ENCODE measurements around the gene PPP1R7.

Gene PPP1R7

GRCh38 chr2:241129086-241129871, 21.0 kb upstream of the PPP1R7 start:
- no peak overlapping the region for H3K4me3 ChIP-seq (ENCODE audit: low read length)
- TF ChIP-seq CTCF (conservative IDR thresholded peaks at IDR 0.05; ENCODE audit: low read length) = no peak
- no peak for DNase-seq (ENCODE audit: low read depth)

GRCh38 chr2:241130316-241130715, 20.0 kb upstream of the PPP1R7 start:
- no peak for DNase-seq (ENCODE audit: low read depth)
- H3K4me3 ChIP-seq (ENCODE audit: low read length) = no peak overlapping the region
- no peak for TF ChIP-seq CTCF (conservative IDR thresholded peaks at IDR 0.05; ENCODE audit: low read length)

GRCh38 chr2:241131531-241131930, 18.7 kb upstream of the PPP1R7 start:
- TF ChIP-seq CTCF (conservative IDR thresholded peaks at IDR 0.05; ENCODE audit: low read length) = no peak
- no peak for DNase-seq (ENCODE audit: low read depth)
- no peak overlapping the region for H3K4me3 ChIP-seq (ENCODE audit: low read length)

- no peak for TF ChIP-seq CTCF (conservative IDR thresholded peaks at IDR 0.05; ENCODE audit: low read length)
These were observed 17.5 kb upstream of the PPP1R7 start for GRCh38 chr2:241132538-241133435.

GRCh38 chr2:241133436-241133820, 16.8 kb upstream of the PPP1R7 start:
- no peak overlapping the region for H3K4me3 ChIP-seq (ENCODE audit: low read length)
- DNase-seq (ENCODE audit: low read depth) = no peak
- no peak for TF ChIP-seq CTCF (conservative IDR thresholded peaks at IDR 0.05; ENCODE audit: low read length)

More at GRCh38 chr2:241132538-241133435, 17.5 kb upstream of the PPP1R7 start:
- no peak overlapping the region for H3K4me3 ChIP-seq (ENCODE audit: low read length)
- no peak for DNase-seq (ENCODE audit: low read depth)

GRCh38 chr2:241134711-241135110, 15.6 kb upstream of the PPP1R7 start:
- no peak overlapping the region for H3K4me3 ChIP-seq (ENCODE audit: low read length)
- TF ChIP-seq CTCF (conservative IDR thresholded peaks at IDR 0.05; ENCODE audit: low read length) = no peak
- no peak for DNase-seq (ENCODE audit: low read depth)
